HEK293T (cell line): ENCODE results near the gene CNBP.
"Not testable (repeated sequence)": the region's sequence is repeated elsewhere in the genome, so short reads cannot be mapped to it uniquely, and the experiment has no call there.

Experiments used
- CTCF ChIA-PET: fragments of 350-600 bp; formaldehyde crosslinking; extraction: SDS; loops from one replicate; lab custom pipeline; 2021; ENCODE audit warnings: antibody characterized with exemption, inconsistent platforms; lab: Yijun Ruan, JAX
- POLR2A ChIA-PET: fragments of 350-600 bp; formaldehyde crosslinking; extraction: SDS; loops from one replicate; lab custom pipeline; 2020; ENCODE audit warnings: antibody characterized with exemption, inconsistent platforms; lab: Yijun Ruan, JAX
- DNase-seq: peaks from one replicate; pipeline ENCODE4 v3.0.0; 2012; ENCODE audit warnings: mixed read lengths; ENCODE audit errors: extremely low spot score
- ARNT ChIP-seq: fragments of 450-650 bp; IDR thresholded peaks from 2 replicates; pipeline ENCODE4 v1.6.1; 2017; ENCODE audit warnings: mild to moderate bottlenecking
- BHLHE40 ChIP-seq: fragments of 450-650 bp; IDR thresholded peaks from 2 replicates; pipeline ENCODE4 v1.6.1; 2016; ENCODE audit warnings: mild to moderate bottlenecking, moderate library complexity, borderline replicate concordance
- CTBP1 ChIP-seq: fragments of 450-650 bp; IDR thresholded peaks from 2 replicates; pipeline ENCODE4 v1.6.1; 2016; ENCODE audit warnings: borderline replicate concordance
- ELF4 ChIP-seq: fragments of 450-650 bp; IDR thresholded peaks from 2 replicates; pipeline ENCODE4 v1.6.1; 2017; ENCODE audit warnings: antibody characterized with exemption
- FOXA1 ChIP-seq: fragments of 450-650 bp; IDR thresholded peaks from 2 replicates; pipeline ENCODE4 v1.6.1; 2016; ENCODE audit warnings: mild to moderate bottlenecking
- FOXK2 ChIP-seq: fragments of 450-650 bp; IDR thresholded peaks from 2 replicates; pipeline ENCODE4 v1.6.1; 2016; ENCODE audit warnings: mild to moderate bottlenecking
- FOXM1 ChIP-seq: fragments of 450-650 bp; IDR thresholded peaks from 2 replicates; pipeline ENCODE4 v1.6.1; 2017; ENCODE audit warnings: mild to moderate bottlenecking, borderline replicate concordance
- HDGF ChIP-seq: fragments of 450-650 bp; IDR thresholded peaks from 2 replicates; pipeline ENCODE4 v1.6.1; 2017; ENCODE audit warnings: antibody characterized with exemption, borderline replicate concordance
- L3MBTL2 ChIP-seq: fragments of 450-650 bp; conservative IDR thresholded peaks from 2 replicates; pipeline ENCODE4 v1.6.1; 2016; ENCODE audit warnings: mild to moderate bottlenecking
- LEF1 ChIP-seq: fragments of 450-650 bp; IDR thresholded peaks from 2 replicates; pipeline ENCODE4 v1.6.1; 2017; ENCODE audit warnings: mild to moderate bottlenecking, borderline replicate concordance
- NFRKB ChIP-seq: fragments of 450-650 bp; IDR thresholded peaks from 2 replicates; pipeline ENCODE4 v1.6.1; 2016; ENCODE audit warnings: mild to moderate bottlenecking, moderate library complexity
- SP1 ChIP-seq: fragments of 450-650 bp; IDR thresholded peaks from 2 replicates; pipeline ENCODE4 v1.6.1; 2017
- SUZ12 ChIP-seq: fragments of 450-650 bp; IDR thresholded peaks from 2 replicates; pipeline ENCODE4 v1.6.1; 2016; ENCODE audit warnings: mild to moderate bottlenecking
- TARDBP ChIP-seq: fragments of 450-650 bp; IDR thresholded peaks from 2 replicates; pipeline ENCODE4 v1.6.1; 2016
- ZNF384 ChIP-seq: fragments of 450-650 bp; IDR thresholded peaks from 2 replicates; pipeline ENCODE4 v1.6.1; 2016
- TF ChIP-seq, protein P1 (sequence below): fragments of 450-650 bp; IDR thresholded peaks from 2 replicates; pipeline ENCODE4 v1.6.1; 2016

The CNBP gene

DNA sequence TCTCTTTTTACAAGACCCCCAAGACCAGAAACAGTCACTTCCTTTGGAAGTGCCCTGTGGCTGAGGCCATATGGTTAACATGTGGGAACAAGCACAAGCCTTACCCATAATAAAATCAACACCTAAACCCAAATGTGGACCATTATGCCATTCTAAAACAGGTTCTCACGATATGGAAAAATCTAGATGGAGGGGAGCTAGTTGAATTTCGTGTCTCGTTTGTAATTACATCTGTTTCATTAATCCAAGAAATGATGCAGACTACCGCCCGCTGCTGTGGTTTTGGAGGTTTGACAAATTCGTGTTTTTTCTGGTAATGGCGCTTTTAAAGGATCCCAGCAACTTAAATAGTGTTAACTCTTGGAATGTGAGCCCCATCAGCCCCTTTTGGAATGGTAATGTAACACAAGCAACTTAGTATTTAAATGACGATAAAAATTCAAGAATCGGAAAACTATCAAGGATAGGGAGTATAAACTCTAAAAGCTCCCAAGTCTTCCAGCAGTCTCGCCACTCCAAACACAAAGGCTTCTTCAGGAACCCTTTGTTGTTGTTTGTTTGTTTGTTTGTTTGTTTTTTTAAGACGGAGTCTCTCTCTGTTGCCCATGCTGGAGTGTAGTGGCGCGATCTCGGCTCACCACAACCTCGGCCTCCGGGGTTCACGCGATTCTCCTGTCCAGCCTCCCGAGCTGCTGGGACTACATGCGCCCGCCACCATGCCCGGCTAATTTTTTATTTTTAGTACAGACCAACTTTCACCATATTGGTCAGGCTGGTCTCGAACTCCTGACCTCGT lies 1.1 kb downstream of the CNBP start:
- DNase-seq = no peak
- TF ChIP-seq LEF1 (no peak), BHLHE40 (no peak), FOXA1 (no peak), L3MBTL2 (no peak), ARNT (no peak), SUZ12 (no peak), FOXK2 (no peak), SP1 (no peak), HDGF (no peak), TARDBP (no peak), NFRKB (no peak)
- TF ChIP-seq, protein P1, sequence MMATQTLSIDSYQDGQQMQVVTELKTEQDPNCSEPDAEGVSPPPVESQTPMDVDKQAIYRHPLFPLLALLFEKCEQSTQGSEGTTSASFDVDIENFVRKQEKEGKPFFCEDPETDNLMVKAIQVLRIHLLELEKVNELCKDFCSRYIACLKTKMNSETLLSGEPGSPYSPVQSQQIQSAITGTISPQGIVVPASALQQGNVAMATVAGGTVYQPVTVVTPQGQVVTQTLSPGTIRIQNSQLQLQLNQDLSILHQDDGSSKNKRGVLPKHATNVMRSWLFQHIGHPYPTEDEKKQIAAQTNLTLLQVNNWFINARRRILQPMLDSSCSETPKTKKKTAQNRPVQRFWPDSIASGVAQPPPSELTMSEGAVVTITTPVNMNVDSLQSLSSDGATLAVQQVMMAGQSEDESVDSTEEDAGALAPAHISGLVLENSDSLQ = no peak
- ChIA-PET POLR2A (interaction anchor here (0.5 to 3.6 kb wide), 7 partner anchors 13 to 131 kb away, joined by 3 to 15 read pairs (median 4); no protein-coding TSS in a partner anchor), CTCF (no interaction called here)

DNA sequence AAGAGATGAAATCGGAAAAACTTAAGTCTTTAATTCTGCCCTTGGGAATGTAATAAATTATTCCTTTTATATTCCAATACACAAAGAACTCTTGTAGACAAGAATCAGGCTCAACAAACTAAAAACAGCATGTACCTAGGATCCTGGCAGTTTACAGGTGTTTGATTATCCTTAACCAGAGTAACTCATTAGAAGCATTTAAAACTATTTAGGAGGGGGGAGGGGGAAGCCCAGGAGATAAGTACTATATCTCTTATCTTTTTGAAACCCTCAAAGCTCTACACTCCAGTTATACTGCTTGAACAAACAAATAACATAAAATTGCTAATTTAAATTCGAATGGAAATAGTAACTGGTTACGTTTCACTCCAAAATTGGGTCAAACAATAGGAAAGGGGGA lies 1.9 kb downstream of the CNBP start:
- no peak for DNase-seq
- CTCF ChIA-PET = no interaction called here
- POLR2A ChIA-PET = interaction anchor here (0.6 to 3.6 kb wide), 2 partner anchors 19 to 43 kb away, joined by 3 to 15 read pairs; no protein-coding TSS in a partner anchor

DNA sequence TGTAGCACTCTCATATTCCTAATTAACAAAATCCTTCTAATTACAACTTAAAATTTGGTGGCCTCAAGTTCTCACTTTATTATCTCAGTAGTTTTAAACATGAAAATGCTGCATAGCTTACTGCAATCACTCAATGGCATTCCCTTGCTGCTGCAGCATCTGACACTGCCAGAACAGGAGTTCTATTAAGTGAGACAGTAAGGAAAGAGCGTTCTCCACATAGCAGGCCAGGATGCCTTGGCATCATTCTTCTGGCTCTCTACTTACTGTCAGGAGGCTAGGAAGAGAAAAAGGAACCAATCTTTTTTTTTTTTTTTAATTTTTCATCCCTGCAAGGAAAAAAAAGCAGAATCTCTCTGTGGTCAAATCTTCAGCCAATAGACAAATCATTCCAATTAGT lies 3.2 kb downstream of the CNBP start:
- CTCF ChIA-PET = no interaction called here
- POLR2A ChIA-PET = no interaction called here
- TF ChIP-seq FOXK2 (no peak), ZNF384 (no peak), SUZ12 (no peak), LEF1 (no peak), FOXM1 (no peak), BHLHE40 (no peak)
- no peak for DNase-seq

More for the DNA sequence above, 1.9 kb downstream of the CNBP start:
- TF ChIP-seq LEF1 (no peak), FOXM1 (no peak)

DNA sequence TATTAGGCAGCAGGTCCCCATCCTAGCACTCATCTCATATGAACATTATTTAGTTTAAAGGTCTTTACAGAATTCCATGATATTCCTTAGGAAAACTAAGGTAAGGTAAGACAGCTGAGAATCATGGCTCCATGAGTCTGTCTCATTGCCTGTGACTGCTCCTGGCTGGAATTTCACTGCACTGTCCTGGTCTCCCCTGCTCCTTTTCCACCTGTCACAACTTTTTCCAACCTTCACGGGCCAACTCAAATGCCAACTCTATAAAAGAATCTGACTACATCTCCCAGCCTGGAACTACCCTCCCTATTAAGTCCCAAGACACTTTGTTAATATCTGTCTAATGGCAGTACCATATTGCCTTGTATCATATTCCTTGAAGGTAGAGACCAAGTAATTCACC lies 7.6 kb downstream of the CNBP start:
- CTCF ChIA-PET = no interaction called here
- TF ChIP-seq ZNF384 = no peak
- TF ChIP-seq FOXM1 = no peak
- no peak for TF ChIP-seq BHLHE40
- TF ChIP-seq L3MBTL2 = no peak
- no peak for TF ChIP-seq FOXK2
- no peak for TF ChIP-seq FOXA1
- no peak for TF ChIP-seq HDGF
- no peak for TF ChIP-seq ARNT
- TF ChIP-seq, protein P1 = no peak
- no peak for TF ChIP-seq SUZ12

DNA sequence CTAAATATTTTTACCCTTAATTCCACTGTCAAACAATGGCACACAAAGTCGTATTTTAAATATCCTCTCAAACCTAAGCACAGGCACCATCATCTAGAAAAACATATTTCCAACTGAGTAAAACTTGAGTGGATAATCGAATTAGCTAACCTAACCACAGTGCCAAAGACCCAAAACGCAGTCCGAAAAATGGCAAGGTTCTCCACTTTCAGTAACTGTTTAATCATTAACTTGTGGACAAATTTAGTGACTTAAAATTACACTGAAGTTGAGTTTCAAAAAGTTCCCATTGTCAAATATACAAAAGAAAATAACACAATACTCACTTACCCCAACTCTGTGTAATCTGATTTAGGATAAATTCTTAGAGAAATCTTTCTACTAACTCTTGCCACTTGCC lies 10.0 kb downstream of the CNBP start:
- CTCF ChIA-PET = no interaction called here
- DNase-seq = no peak
- no peak for TF ChIP-seq TARDBP
- TF ChIP-seq BHLHE40 = no peak
- TF ChIP-seq, protein P1 = no peak
- no peak for TF ChIP-seq L3MBTL2
- no peak for TF ChIP-seq CTBP1
- TF ChIP-seq SUZ12 = no peak
- TF ChIP-seq NFRKB = no peak
- TF ChIP-seq FOXA1 = no peak
- TF ChIP-seq HDGF = no peak
- no peak for TF ChIP-seq SP1
- no peak for TF ChIP-seq LEF1
- TF ChIP-seq FOXM1 = no peak
- no peak for TF ChIP-seq ARNT
- TF ChIP-seq ZNF384 = no peak
- no peak for TF ChIP-seq FOXK2
- POLR2A ChIA-PET = no interaction called here

More for the DNA sequence above, 7.6 kb downstream of the CNBP start:
- no peak for DNase-seq
- POLR2A ChIA-PET = no interaction called here

DNA sequence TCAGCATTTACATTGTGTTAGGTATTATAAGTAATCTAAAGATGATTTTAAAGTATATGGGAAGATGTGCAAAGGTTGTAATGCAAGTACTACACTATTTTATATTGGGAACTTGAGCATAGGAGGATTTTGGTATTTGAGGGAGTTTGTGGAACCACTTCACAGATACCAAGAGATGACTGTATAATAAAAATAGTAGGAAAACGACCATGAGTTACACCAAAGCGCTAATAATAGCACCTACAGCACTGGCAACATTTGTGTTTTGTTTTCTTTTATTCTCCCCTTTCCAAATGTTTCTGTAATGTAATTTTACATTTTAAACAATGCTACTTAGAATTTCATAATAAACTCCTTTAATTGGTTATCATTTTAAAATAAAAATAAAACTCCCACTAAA lies 10.5 kb downstream of the CNBP start:
- DNase-seq = no peak
- POLR2A ChIA-PET = no interaction called here
- CTCF ChIA-PET = no interaction called here
- TF ChIP-seq LEF1 (no peak), FOXK2 (no peak), SP1 (no peak), CTBP1 (no peak), FOXM1 (no peak)

DNA sequence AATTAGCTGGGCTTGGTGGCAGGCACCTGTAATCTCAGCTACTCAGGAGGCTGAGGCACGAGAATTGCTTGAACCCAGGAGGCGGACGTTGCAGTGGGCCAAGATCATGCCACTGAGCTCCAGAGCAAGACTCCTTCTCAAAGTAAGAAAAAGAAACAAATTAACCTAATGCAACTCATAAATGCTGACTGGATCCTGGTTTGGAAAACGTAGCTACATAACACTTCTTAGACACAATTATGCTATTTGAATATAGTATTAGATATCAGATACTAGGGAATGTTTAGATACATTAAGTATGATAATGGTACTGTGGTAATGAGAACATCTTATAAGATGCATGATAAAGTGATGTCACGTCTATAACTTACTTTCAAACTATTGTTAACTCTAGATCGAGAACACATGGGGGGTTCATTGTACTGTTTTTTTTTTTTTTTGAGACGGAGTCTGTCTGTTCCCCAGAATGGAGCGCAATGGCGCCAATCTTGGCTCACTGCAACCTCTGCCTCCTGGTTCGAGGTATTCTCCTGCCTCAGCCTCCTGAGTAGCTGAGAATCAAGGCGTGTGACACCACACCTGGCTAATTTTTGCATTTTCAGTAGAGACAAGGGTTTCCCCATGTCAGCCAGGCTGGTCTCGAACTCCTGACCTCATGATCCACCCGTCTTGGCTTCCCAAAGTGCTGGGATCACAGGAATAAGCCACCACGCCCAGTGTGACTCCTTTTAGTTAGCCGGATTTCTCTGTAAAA lies 16.9 kb downstream of the CNBP start:
- TF ChIP-seq TARDBP (no peak), ELF4 (no peak), BHLHE40 (no peak), SP1 (no peak), FOXM1 (no peak), FOXA1 (no peak), L3MBTL2 (no peak), LEF1 (no peak), ZNF384 (no peak), ARNT (no peak), HDGF (no peak), NFRKB (no peak), SUZ12 (no peak), CTBP1 (no peak), FOXK2 (no peak)
- TF ChIP-seq, protein P1 = no peak
- CTCF ChIA-PET = interaction anchor here (0.5 kb wide), 1 partner anchor 597 kb away, joined by 4 read pairs; no protein-coding TSS in a partner anchor

DNA sequence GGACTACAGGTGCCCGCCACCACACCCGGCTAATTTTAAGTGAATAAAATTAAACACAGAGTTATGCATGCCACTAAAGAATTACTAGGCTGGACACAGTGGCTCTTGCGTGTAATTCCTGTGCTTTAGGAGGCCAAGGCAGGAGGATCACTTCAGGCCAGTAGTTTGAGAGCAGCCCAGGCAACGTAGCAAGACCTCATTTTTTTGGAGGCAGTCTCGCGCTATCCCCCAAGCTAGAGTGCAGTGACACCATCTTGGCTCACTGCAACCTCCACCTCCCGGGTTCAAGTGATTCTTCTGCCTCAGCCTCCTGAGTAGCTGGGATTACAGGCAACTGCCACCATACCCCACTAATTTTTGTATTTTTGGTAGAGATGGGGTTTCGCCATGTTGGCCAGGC lies 18.1 kb downstream of the CNBP start:
- CTCF ChIA-PET, DNase-seq: not testable (repeated sequence)
- POLR2A ChIA-PET = interaction anchor here (0.8 to 1.0 kb wide), 2 partner anchors 18 to 84 kb away, joined by 3 read pairs; partner anchors contain the start of genes CNBP and COPG1

More for the DNA sequence above, 16.9 kb downstream of the CNBP start:
- no peak for DNase-seq
- POLR2A ChIA-PET = interaction anchor here (1.0 kb wide), 1 partner anchor 17 kb away, joined by 3 read pairs; the partner anchor contains the start of gene CNBP
